RCC 7860 (cell line): ENCODE data around the gene LUM.
A peak's percentile ranks its signal among the peaks of the same experiment; 100 is the strongest.
"Not testable (repeated sequence)": the region's sequence is repeated elsewhere in the genome, so short reads cannot be mapped to it uniquely, and the experiment has no call there.

Experiments
- DNase-seq: peaks from one replicate; pipeline ENCODE4 v3.0.0-alpha.2; 2015; ENCODE audit warnings: low spot score
- FAIRE-seq: peaks from 2 replicates; lab custom pipeline; 2012; peaks lifted over from hg19 to GRCh38; lab: Jason Lieb, UNC

LUM gene

GRCh38 chr12:91110311-91110924, 876 bp downstream of the LUM start:
- FAIRE-seq = no peak
- DNase-seq = no peak

DNA sequence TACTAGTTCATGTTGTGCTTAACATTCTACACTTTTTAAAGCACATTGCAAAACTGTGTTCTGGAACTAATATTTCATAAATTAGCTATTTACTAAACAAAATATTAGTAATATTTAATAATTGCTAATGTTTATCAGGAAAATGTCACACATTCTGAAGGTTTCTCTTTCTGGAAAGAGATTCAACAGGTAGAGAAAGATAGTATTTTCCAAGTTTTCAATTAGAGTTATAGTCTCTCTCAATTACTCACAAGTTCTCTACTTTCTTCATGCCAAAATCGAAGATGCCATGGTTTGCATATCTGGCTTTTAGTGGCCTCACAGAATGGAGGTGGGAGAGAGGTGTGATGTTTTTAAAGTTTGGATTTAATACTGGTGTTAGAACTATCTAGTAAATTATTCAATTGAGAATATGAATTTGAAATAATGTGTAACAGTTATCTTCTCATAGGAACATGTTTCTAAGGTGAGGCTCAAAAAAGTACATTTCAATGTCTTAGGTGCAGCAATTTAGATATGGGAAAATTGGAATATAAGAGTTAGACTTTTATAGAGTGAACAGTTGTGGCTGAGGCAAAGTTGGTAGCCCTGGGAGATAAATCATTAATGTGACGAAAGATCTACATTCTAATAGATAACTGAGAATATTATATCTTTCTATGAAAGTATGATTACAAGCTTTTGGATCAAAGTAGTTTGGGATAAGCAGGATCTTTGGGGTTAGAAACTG, 1.5 kb downstream of the LUM start:
- FAIRE-seq = no peak
- no peak for DNase-seq

GRCh38 chr12:91109148-91109564, 2.1 kb downstream of the LUM start:
- DNase-seq (peak; percentile 44), FAIRE-seq (peak; percentile 48)

DNA sequence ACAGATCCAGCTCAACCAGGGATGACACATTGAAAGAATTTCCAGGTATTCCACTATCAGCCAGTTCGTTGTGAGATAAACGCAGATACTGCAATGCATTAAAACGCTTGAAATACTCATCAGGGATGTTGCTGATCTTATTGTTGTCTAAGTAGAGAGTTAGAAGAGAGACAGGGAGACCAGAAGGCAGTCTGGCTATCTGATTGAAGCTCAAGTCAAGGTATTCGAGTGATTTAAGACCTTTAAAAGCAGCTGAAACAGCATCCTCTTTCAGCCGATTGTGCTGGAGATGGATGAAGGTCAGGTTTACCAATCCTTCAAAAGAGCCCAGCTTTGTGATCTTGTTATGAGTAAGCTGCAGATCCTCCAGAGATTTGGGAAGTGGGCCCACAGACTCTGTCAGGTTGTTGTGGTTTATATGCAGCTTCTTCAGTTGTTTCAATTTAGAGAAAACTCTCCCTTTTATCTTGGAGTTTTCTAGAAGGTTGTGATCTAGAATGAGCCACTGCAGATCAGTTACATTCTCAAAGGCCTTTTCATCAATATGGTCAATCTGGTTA, 3.0 kb downstream of the LUM start:
- FAIRE-seq = no peak
- DNase-seq = no peak

DNA sequence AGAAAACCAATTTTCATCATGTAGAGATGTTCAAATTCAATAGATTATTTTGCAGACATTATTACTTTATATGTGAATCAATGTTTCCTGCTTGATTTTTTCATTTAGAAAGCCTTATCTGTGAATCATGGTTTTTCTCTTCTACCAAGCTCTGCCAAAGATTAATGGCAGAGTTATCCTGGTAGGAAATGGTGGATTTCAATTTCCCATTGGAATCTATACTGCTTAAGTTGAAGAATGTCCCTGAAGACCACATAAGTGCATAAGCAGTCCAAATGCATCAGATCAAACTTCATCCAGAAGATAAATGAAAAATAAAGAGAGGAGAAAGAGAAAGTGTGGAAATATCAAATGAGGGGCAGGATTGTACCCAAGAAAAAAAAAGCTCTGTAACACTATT, 5.0 kb downstream of the LUM start:
- FAIRE-seq = no peak
- DNase-seq = no peak

DNA sequence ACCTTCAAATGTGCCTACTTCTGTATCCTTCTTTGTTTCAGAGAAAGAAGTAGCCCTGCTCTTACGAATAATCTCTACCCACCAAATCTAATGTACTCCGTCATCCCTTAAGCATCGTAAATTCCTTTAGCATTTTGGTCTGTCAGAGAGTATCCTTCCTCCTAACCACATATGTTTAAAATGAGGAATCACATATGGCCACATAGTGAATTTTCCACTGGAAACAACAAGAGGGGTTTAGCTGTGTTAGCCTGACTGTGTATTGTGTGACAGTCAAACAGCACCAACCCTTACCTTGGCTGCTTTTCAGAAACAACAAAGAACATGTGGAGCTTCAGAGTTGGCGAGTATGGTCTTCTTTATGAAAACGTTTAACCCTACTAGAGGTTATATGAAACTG, 5.5 kb downstream of the LUM start:
- DNase-seq = no peak
- FAIRE-seq = no peak

GRCh38 chr12:91104812-91105466, 6.4 kb downstream of the LUM start:
- DNase-seq (no peak), FAIRE-seq (no peak)

DNA sequence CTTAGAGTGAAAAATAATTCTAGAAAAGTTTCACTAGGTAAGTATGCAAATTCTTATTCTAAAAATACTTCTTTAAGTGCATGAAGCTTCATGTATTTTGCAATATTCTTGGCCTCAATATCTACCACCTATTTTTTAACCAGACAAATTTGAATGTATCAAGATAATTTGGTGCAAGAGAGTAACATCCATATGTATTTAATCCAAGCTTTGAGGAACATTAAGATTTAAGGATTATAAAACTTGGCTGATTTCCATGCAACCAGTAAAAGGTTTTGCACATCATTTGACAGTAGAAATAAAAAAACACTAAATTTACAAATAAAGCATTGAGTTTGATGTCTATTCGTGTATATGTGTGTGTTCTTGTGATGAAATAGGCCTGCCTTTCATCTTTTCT, 7.7 kb downstream of the LUM start:
- DNase-seq (no peak), FAIRE-seq (no peak)

GRCh38 chr12:91103101-91103500, 8.2 kb downstream of the LUM start:
- FAIRE-seq (no peak), DNase-seq (no peak)

GRCh38 chr12:91100906-91101305, 10.4 kb downstream of the LUM start:
- FAIRE-seq = peak; percentile 80
- DNase-seq = no peak

GRCh38 chr12:91099836-91100235, 11.5 kb downstream of the LUM start:
- no peak for DNase-seq
- FAIRE-seq = no peak

GRCh38 chr12:91099341-91099740, 12.0 kb downstream of the LUM start:
- no peak for DNase-seq
- FAIRE-seq = no peak

DNA sequence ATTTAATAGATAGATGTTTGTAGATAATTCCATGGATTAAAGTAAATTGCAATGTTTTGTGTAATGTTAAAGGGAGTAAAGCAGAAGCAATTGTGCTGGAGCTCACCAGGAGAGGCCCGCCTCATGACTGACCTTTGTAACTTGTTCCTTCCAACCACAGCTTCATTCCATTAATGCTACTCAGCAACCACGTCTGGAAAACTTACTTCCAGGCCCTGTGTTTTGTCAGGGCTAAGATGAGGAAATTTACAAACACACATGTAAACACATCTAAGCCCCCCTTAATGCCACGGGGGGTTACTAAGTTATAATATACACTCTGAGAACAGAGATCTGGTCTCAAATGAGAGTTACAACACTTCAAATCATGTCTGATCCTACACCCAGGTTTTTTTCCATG, 12.4 kb downstream of the LUM start:
- peak; percentile 91 for FAIRE-seq
- peak; percentile 72 for DNase-seq

DNA sequence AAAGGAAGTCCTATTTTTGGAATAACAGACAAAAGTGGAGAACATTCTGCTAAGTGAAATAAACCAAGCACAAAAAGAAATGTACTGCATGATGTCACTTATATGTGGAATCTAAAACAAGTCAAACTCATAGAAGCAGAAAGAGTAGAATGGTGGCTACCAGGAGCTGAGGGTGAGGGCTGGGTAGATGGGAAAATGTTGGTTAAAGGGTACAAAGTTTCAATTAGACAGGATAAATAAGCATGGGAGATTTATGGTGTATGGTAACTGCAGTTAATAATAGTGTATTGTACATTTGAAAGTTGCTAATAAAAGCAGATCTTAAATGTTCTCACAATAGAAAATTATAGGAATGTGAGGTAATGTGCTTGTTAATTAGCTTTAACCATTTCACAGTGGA, 12.8 kb downstream of the LUM start:
- DNase-seq = no peak
- peak; percentile 46 for FAIRE-seq

- no peak for FAIRE-seq
- DNase-seq = no peak
These were observed 16.3 kb downstream of the LUM start for GRCh38 chr12:91094957-91095356.

- no peak for DNase-seq
- FAIRE-seq = peak; percentile 49
These were observed 17.1 kb downstream of the LUM start for GRCh38 chr12:91094032-91094662.

- FAIRE-seq (no peak), DNase-seq (no peak)
These were observed 18.0 kb downstream of the LUM start for GRCh38 chr12:91093341-91093740.

GRCh38 chr12:91091916-91092715, 19.2 kb downstream of the LUM start:
- FAIRE-seq = no peak
- no peak for DNase-seq

DNA sequence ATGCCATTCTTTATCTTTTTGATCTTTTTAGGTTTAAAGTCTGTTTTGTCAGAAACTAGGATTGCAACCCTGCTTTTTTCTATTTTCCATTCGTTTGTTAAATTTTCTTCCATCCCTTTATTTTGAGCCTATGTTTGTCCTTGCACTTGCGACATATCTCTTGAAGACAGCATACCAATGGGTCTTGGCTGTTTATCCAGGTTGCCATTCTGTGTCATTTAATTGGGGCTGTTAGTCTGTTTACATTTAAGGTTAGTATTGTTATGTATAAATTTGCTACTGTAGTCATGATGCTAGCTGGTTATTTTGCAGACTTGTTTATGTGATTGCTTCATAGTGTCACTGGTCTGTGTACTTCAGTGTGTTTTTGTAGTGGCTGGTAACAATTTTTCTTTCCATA, 21.3 kb downstream of the LUM start:
- not testable (repeated sequence) for DNase-seq, FAIRE-seq

DNA sequence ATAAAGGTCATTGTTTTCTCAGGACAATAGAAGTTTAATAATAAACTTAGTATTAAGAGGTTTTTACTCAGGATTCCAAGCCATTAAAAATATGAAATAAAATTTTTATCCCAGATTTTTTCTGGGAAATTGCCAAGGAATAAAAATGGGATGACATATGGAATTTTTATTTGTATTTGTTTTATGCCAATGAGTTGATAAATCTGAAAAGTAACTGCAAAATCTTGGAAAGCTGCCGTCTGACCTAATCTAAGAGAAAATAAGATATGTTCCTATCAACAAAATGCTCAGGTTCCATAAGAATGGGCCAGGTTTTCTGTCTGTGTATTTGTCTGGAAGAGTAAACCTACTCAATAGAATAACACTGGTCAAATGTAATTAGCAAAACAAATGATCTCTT, 31.3 kb downstream of the LUM start:
- FAIRE-seq = no peak
- DNase-seq = no peak

DNA sequence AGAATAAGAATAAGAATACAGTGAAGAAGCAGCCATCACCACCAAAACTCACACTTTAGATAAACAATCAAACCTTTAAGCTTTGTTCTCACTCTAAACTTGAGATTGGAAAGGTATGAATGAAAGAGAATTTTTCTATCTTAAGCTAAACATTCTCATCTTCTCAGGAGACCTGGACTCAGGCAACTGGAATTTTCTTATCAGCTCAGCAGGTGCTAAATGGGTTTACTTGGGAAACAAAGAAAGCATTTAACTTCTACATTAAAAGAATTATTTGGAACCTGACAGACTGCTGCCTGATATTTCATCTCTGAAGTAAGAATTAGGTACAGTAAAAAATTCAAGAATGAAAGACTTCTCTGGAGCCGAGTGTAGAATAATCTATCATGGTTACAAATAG, 32.8 kb downstream of the LUM start:
- FAIRE-seq (no peak), DNase-seq (no peak)
